A673 (cell line): ENCODE data around the gene SND1.

Experiments
- CTCF ChIP-seq: fragments of 300-800, 200-600 bp; sonication (generic); conservative IDR thresholded peaks from 2 replicates; pipeline ENCODE4 v1.5.1; 2017; ENCODE audit warnings: low read depth, mild to moderate bottlenecking, antibody characterized with exemption, low read length, moderate library complexity, mixed read lengths
- EZH2 ChIP-seq: fragments of 200-600 bp; sonication (generic); IDR thresholded peaks from 2 replicates; pipeline ENCODE4 v1.6.1; 2017; ENCODE audit warnings: borderline replicate concordance, low read depth, mild to moderate bottlenecking, mixed read lengths, antibody characterized with exemption, low read length; ENCODE audit not compliant: poor library complexity, severe bottlenecking

GRCh38 chr7:128037880-128038619, 386.1 kb downstream of the SND1 start:
- TF ChIP-seq CTCF (no peak), EZH2 (no peak)
